Naive thymus-derived CD4-positive, alpha-beta T cell (primary cell): Measurements from ENCODE around the gene PKP2. TPM values are rescaled to one million over a fixed set of nuclear protein-coding genes. Genes with fewer than 3 reads are reported as not detected.

ENCODE experiments used
- ATAC-seq: fragments of 150-1000 bp; cut with Tn5 transposase; 2 replicates; pipeline ENCODE4 v1.10.0; 2021; ENCODE audit warnings: mild to moderate bottlenecking, moderate library complexity
- CTCF ChIA-PET: fragments of 350-600 bp; sonication (Branson Sonifier 250); formaldehyde crosslinking; loops from one replicate; lab custom pipeline; 2021; ENCODE audit warnings: antibody characterized with exemption; lab: Charles Lee
- POLR2A ChIA-PET: fragments of 350-600 bp; sonication (Branson Sonifier 250); formaldehyde crosslinking; loops from one replicate; lab custom pipeline; 2021; ENCODE audit warnings: antibody characterized with exemption, inconsistent platforms; lab: Charles Lee
- DNase-seq, 9 donors: peaks; one replicate each; pipeline versions ENCODE4 v3.0.0 to v3.0.0-alpha.2; 2020 to 2022; ENCODE audit warnings: mixed read lengths in 1 of 9
- H3K27ac ChIP-seq: one replicate; pipeline ENCODE4 v1.7.0; 2013; ENCODE audit warnings: mild to moderate bottlenecking, low read depth, low read length, moderate library complexity
- H3K27me3 ChIP-seq, 2 donors: one replicate each; pipeline ENCODE4 v1.7.0; 2013; ENCODE audit warnings: low read length in 2 of 2, mild to moderate bottlenecking in 2 of 2, moderate library complexity in 2 of 2; ENCODE audit not compliant: control insufficient read depth in 2 of 2, insufficient read depth in 2 of 2
- H3K36me3 ChIP-seq, 3 experiments: 1 replicate in 2 of 3; 2 replicates in 1 of 3; pipeline ENCODE4 v1.7.0; 2013; ENCODE audit warnings: low read length in 3 of 3, mild to moderate bottlenecking in 3 of 3, moderate library complexity in 1 of 3; ENCODE audit not compliant: insufficient read depth in 3 of 3, control insufficient read depth in 2 of 3
- H3K4me1 ChIP-seq, 2 donors: one replicate each; pipeline ENCODE4 v1.7.0; 2013; ENCODE audit warnings: low read length in 2 of 2, mild to moderate bottlenecking in 2 of 2, moderate library complexity in 1 of 2; ENCODE audit not compliant: control insufficient read depth in 2 of 2, insufficient read depth in 2 of 2
- H3K4me3 ChIP-seq: 2 replicates; pipeline ENCODE4 v1.7.0; 2013; ENCODE audit warnings: mild to moderate bottlenecking, low read length
- H3K9me3 ChIP-seq, 3 experiments: 1 replicate in 2 of 3; 2 replicates in 1 of 3; pipeline ENCODE4 v1.7.0; 2013; ENCODE audit warnings: low read length in 3 of 3; ENCODE audit not compliant: control insufficient read depth in 2 of 3
- H3K27ac Mint-ChIP-seq, 9 donors: one replicate each; pipeline ENCODE4 v1.8.0; 2020 to 2022; ENCODE audit warnings: mixed read lengths in 9 of 9, mild to moderate bottlenecking in 8 of 9, moderate library complexity in 5 of 9, inconsistent platforms in 2 of 9
- H3K27me3 Mint-ChIP-seq, 5 donors: one replicate each; pipeline ENCODE4 v1.8.0; 2021 to 2022; ENCODE audit warnings: mixed read lengths in 5 of 5, mild to moderate bottlenecking in 1 of 5
- H3K36me3 Mint-ChIP-seq, 5 donors: one replicate each; pipeline ENCODE4 v1.8.0; 2020 to 2022; ENCODE audit warnings: mixed read lengths in 5 of 5, mild to moderate bottlenecking in 3 of 5, inconsistent platforms in 1 of 5
- H3K4me1 Mint-ChIP-seq, 7 donors: one replicate each; pipeline ENCODE4 v1.8.0; 2020 to 2022; ENCODE audit warnings: mixed read lengths in 7 of 7, mild to moderate bottlenecking in 3 of 7, inconsistent platforms in 1 of 7
- H3K4me3 Mint-ChIP-seq, 10 donors: one replicate each; pipeline ENCODE4 v1.8.0; 2020 to 2022; ENCODE audit warnings: mild to moderate bottlenecking in 10 of 10, mixed read lengths in 10 of 10, moderate library complexity in 6 of 10, inconsistent platforms in 2 of 10
- H3K9me3 Mint-ChIP-seq, 11 donors: one replicate each; pipeline ENCODE4 v1.8.0; 2020 to 2022; ENCODE audit warnings: mixed read lengths in 11 of 11, mild to moderate bottlenecking in 4 of 11, inconsistent platforms in 1 of 11, moderate library complexity in 1 of 11
- intact Hi-C, 2 donors: fragments of 100-400 bp; cut with micrococcal nuclease; formaldehyde crosslinking; loops; one replicate each; pipeline ENCODE4 v1.15.1; 2023
- polyA plus RNA-seq, 2 donors: library from polyadenylated mRNA; unstranded; fragments of 300-500 nt; fragmentation: Illumina TruSeq; gene quantifications; one replicate each; pipeline ENCODE4 v1.2.3, GENCODE V29; 2021
- total RNA-seq, 6 experiments: library from RNA in 5 of 6; stranded (reverse) in 5 of 6; gene quantifications; 1 replicate in 5 of 6; 2 replicates in 1 of 6; pipeline ENCODE4 v1.2.3 and lab custom pipeline; 2021 to 2026

The PKP2 gene
- total and polyA plus RNA-seq, 7 experiments from 2014 or later = 0.16 to 2.0 (median 0.94) TPM; not detected in 1

DNA sequence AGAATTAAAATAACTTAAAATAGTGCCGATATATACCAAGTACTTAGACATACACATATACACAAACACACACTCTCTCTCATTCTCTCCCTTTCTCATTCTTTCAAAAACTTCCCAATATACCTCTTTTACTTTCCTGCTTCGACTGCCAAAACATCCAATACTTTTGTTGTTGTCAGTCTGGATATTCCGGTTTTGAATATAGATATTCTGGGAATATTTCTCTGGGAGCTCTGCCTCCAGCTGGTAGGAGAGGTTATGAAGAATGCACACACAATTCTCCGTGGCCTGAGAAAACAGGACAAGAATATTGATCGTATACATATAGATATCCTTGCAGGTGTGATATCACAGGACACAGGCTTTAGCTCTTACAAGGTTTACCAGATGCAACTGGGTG lies 74.2 kb downstream of the PKP2 start:
- intact Hi-C loops = no loop called here
- H3K4me3 ChIP-seq = no peak overlapping the region
- no peak overlapping the region for H3K27ac Mint-ChIP-seq
- H3K27me3 ChIP-seq = no peaks in the 10 kb centered on the region
- no peak overlapping the region for H3K27ac ChIP-seq
- H3K4me1 ChIP-seq = no peaks in the 10 kb centered on the region
- ChIA-PET CTCF (interaction anchor here (0.7 kb wide), 1 partner anchor 10 kb away, joined by 3 read pairs; no protein-coding TSS in a partner anchor), POLR2A (no interaction called here)
- no peaks in the 10 kb centered on the region for H3K36me3 Mint-ChIP-seq
- no peak for ATAC-seq
- H3K9me3 Mint-ChIP-seq = no peaks in the 10 kb centered on the region
- H3K4me1 Mint-ChIP-seq = no peaks in the 10 kb centered on the region
- no peak overlapping the region for H3K4me3 Mint-ChIP-seq
- H3K36me3 ChIP-seq = no peaks in the 10 kb centered on the region
- no peaks in the 10 kb centered on the region for H3K9me3 ChIP-seq
- DNase-seq = no peak
- H3K27me3 Mint-ChIP-seq = peaks cover 0 to 9% (median 2%) of the 10 kb centered on the region in 5 donors

GRCh38 chr12:32821710-32822109 lies 74.9 kb downstream of the PKP2 start:
- no peak for DNase-seq
- Mint-ChIP-seq H3K9me3 (no peaks in the 10 kb centered on the region), H3K27ac (no peak overlapping the region), H3K27me3 (peaks cover 0 to 9% (median 5%) of the 10 kb centered on the region in 5 donors), H3K4me3 (no peak overlapping the region), H3K4me1 (no peaks in the 10 kb centered on the region), H3K36me3 (no peaks in the 10 kb centered on the region)
- ChIA-PET CTCF (interaction anchor here (0.7 kb wide), 1 partner anchor 11 kb away, joined by 3 read pairs; no protein-coding TSS in a partner anchor), POLR2A (no interaction called here)
- Histone ChIP-seq H3K27ac (no peak overlapping the region), H3K4me3 (no peak overlapping the region), H3K36me3 (no peaks in the 10 kb centered on the region), H3K4me1 (no peaks in the 10 kb centered on the region), H3K27me3 (no peaks in the 10 kb centered on the region), H3K9me3 (no peaks in the 10 kb centered on the region)
- intact Hi-C loops = no loop called here
- ATAC-seq = no peak

- H3K27ac Mint-ChIP-seq = no peak overlapping the region
- H3K4me1 Mint-ChIP-seq = no peaks in the 10 kb centered on the region
- H3K9me3 Mint-ChIP-seq = no peaks in the 10 kb centered on the region
- ATAC-seq (no peak), DNase-seq (no peak)
- CTCF ChIA-PET = no interaction called here
- H3K36me3 Mint-ChIP-seq = no peaks in the 10 kb centered on the region
- no peak overlapping the region for H3K27ac ChIP-seq
- no peaks in the 10 kb centered on the region for H3K36me3 ChIP-seq
- H3K27me3 Mint-ChIP-seq = peaks cover 0 to 9% (median 5%) of the 10 kb centered on the region in 5 donors
- intact Hi-C loops = no loop called here
- no peaks in the 10 kb centered on the region for H3K27me3 ChIP-seq
- no peak overlapping the region for H3K4me3 ChIP-seq
- H3K4me3 Mint-ChIP-seq = no peak overlapping the region
- no peaks in the 10 kb centered on the region for H3K9me3 ChIP-seq
- POLR2A ChIA-PET = no interaction called here
- no peaks in the 10 kb centered on the region for H3K4me1 ChIP-seq
These were observed 75.3 kb downstream of the PKP2 start for GRCh38 chr12:32821293-32821692.

GRCh38 chr12:32820376-32820931 lies 76.1 kb downstream of the PKP2 start:
- H3K27me3 Mint-ChIP-seq = peaks cover 0 to 9% (median 5%) of the 10 kb centered on the region in 5 donors
- DNase-seq (no peak), ATAC-seq (no peak)
- intact Hi-C loops = no loop called here
- H3K4me3 Mint-ChIP-seq = no peak overlapping the region
- ChIA-PET CTCF (no interaction called here), POLR2A (no interaction called here)
- Histone ChIP-seq H3K4me3 (no peak overlapping the region), H3K4me1 (no peaks in the 10 kb centered on the region), H3K9me3 (no peaks in the 10 kb centered on the region), H3K36me3 (no peaks in the 10 kb centered on the region), H3K27ac (no peak overlapping the region), H3K27me3 (no peaks in the 10 kb centered on the region)
- H3K4me1 Mint-ChIP-seq = no peaks in the 10 kb centered on the region
- H3K27ac Mint-ChIP-seq = no peak overlapping the region
- no peaks in the 10 kb centered on the region for H3K9me3 Mint-ChIP-seq
- no peaks in the 10 kb centered on the region for H3K36me3 Mint-ChIP-seq

GRCh38 chr12:32819424-32819823 lies 77.2 kb downstream of the PKP2 start:
- CTCF ChIA-PET = no interaction called here
- no peak for ATAC-seq
- no peaks in the 10 kb centered on the region for H3K4me1 Mint-ChIP-seq

DNA sequence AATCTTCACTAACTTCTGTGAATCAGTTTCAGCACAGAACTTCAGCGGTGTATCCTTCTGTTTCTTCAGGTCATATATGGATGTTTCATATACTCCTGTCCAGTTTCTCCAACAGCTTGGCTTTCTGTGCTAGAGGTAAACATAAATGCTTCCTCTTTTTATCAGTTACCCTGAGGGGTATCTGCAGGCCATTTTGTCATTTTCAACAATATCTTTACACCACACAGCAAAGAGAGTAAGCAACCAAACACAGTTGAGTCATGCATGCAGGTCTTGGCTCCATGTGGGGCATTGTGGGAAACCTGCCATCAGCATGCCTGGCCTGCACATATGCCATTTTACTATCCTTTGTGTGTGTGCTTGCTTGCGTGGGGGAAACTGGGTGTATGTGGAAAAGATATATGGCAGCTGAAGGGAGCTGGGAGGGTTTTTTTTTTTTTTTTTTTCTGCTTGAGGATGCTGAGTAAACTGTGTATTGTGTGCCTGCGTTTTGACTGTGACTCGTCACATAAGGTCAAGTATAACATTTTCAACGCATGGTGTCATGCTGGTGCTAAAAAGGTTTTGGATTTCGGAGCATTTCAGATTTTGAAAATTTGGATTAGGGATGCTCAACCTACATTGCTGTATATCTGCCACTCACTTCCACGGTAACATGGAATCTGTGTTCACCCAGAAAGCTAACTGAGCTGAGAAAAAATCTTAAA lies 84.7 kb downstream of the PKP2 start:
- ATAC-seq = no peak
- H3K4me3 ChIP-seq = no peak overlapping the region
- no peak overlapping the region for H3K27ac Mint-ChIP-seq
- H3K9me3 ChIP-seq = peaks cover 0 to 2% (median 0%) of the 10 kb centered on the region in 3 experiments
- no peaks in the 10 kb centered on the region for H3K27me3 ChIP-seq
- DNase-seq = no peak
- H3K27ac ChIP-seq = no peak overlapping the region
- H3K4me3 Mint-ChIP-seq = no peak overlapping the region
- peaks cover 0 to 5% (median 0%) of the 10 kb centered on the region in 5 donors for H3K36me3 Mint-ChIP-seq
- peaks cover 0 to 19% (median 12%) of the 10 kb centered on the region in 5 donors for H3K27me3 Mint-ChIP-seq
- POLR2A ChIA-PET = no interaction called here
- peaks cover 1 to 17% (median 10%) of the 10 kb centered on the region in 11 donors for H3K9me3 Mint-ChIP-seq
- no peaks in the 10 kb centered on the region for H3K4me1 ChIP-seq
- H3K36me3 ChIP-seq = no peaks in the 10 kb centered on the region
- H3K4me1 Mint-ChIP-seq = no peaks in the 10 kb centered on the region
- CTCF ChIA-PET = no interaction called here
- intact Hi-C loops = no loop called here

More at GRCh38 chr12:32819424-32819823, 77.2 kb downstream of the PKP2 start:
- DNase-seq = no peak
- Mint-ChIP-seq H3K4me3 (no peak overlapping the region), H3K27me3 (peaks cover 0 to 12% (median 9%) of the 10 kb centered on the region in 5 donors), H3K27ac (no peak overlapping the region), H3K36me3 (peaks cover 0 to under 1% (median 0%) of the 10 kb centered on the region in 5 donors), H3K9me3 (no peaks in the 10 kb centered on the region)
- Histone ChIP-seq H3K27me3 (no peaks in the 10 kb centered on the region), H3K4me1 (no peaks in the 10 kb centered on the region), H3K4me3 (no peak overlapping the region), H3K36me3 (no peaks in the 10 kb centered on the region), H3K9me3 (no peaks in the 10 kb centered on the region), H3K27ac (no peak overlapping the region)
- POLR2A ChIA-PET = no interaction called here
- intact Hi-C loops = no loop called here
